Subcutaneous abdominal adipose tissue (tissue), 5 donors: Measurements from ENCODE around the gene HIKESHI.
"Not testable (repeated sequence)": the region's sequence is repeated elsewhere in the genome, so short reads cannot be mapped to it uniquely, and the experiment has no call there.

Experiments
- H3K27ac ChIP-seq: one replicate; pipeline ENCODE4 v1.7.0; 2013; ENCODE audit warnings: low read depth, mild to moderate bottlenecking, inconsistent platforms, low read length, moderate library complexity
- H3K27me3 ChIP-seq, 5 donors: one replicate each; pipeline ENCODE4 v1.7.0; 2013; ENCODE audit warnings: low read length in 5 of 5, inconsistent platforms in 1 of 5; ENCODE audit not compliant: control insufficient read depth in 5 of 5, insufficient read depth in 4 of 5
- H3K36me3 ChIP-seq, 5 donors: one replicate each; pipeline ENCODE4 v1.7.0; 2013; ENCODE audit warnings: low read length in 5 of 5; ENCODE audit not compliant: control insufficient read depth in 5 of 5, insufficient read depth in 5 of 5
- H3K4me1 ChIP-seq, 5 donors: one replicate each; pipeline ENCODE4 v1.7.0; 2013; ENCODE audit warnings: low read length in 5 of 5, mild to moderate bottlenecking in 3 of 5, moderate library complexity in 1 of 5; ENCODE audit not compliant: control insufficient read depth in 5 of 5, insufficient read depth in 5 of 5
- H3K4me3 ChIP-seq, 5 donors: one replicate each; pipeline ENCODE4 v1.7.0; 2013; ENCODE audit warnings: low read length in 5 of 5, low read depth in 1 of 5
- H3K9ac ChIP-seq, 5 donors: one replicate each; pipeline ENCODE4 v1.7.0; 2013; ENCODE audit warnings: low read length in 5 of 5, mild to moderate bottlenecking in 4 of 5, moderate library complexity in 3 of 5
- H3K9me3 ChIP-seq, 5 donors: one replicate each; pipeline ENCODE4 v1.7.0; 2013; ENCODE audit warnings: low read length in 5 of 5; ENCODE audit not compliant: control insufficient read depth in 5 of 5
- donor health status: healthy.
- donor health status: healthy.
- donor health status: healthy.
- donor health status: healthy.
- donor health status: healthy.

The HIKESHI gene

GRCh38 chr11:86341382-86341781 lies 39.3 kb downstream of the HIKESHI start:
- H3K4me3 ChIP-seq: no peak overlapping the region
- H3K27me3 ChIP-seq: no peaks in the 10 kb centered on the region
- no peaks in the 10 kb centered on the region for H3K9me3 ChIP-seq
- no peaks in the 10 kb centered on the region for H3K4me1 ChIP-seq
- no peak overlapping the region for H3K27ac ChIP-seq
- H3K36me3 ChIP-seq: peaks cover 12 to 25% (median 24%) of the 10 kb centered on the region in 5 donors
- no peak overlapping the region for H3K9ac ChIP-seq

- no peak overlapping the region for H3K4me3 ChIP-seq
- H3K4me1 ChIP-seq: no peaks in the 10 kb centered on the region
- H3K27ac ChIP-seq: no peak overlapping the region
- no peaks in the 10 kb centered on the region for H3K9me3 ChIP-seq
- peaks cover 5 to 18% (median 16%) of the 10 kb centered on the region in 5 donors for H3K36me3 ChIP-seq
- H3K9ac ChIP-seq: no peak overlapping the region
- H3K27me3 ChIP-seq: no peaks in the 10 kb centered on the region
Measured at GRCh38 chr11:86346513-86346912, 44.5 kb downstream of the HIKESHI start.

- H3K36me3 ChIP-seq: no peaks in the 10 kb centered on the region
- H3K27me3 ChIP-seq: no peaks in the 10 kb centered on the region
- H3K4me1 ChIP-seq: no peaks in the 10 kb centered on the region
- no peak overlapping the region for H3K4me3 ChIP-seq
- H3K9ac ChIP-seq: no peak overlapping the region
- no peaks in the 10 kb centered on the region for H3K9me3 ChIP-seq
- H3K27ac ChIP-seq: no peak overlapping the region
Measured at GRCh38 chr11:86355256-86355655, 53.2 kb downstream of the HIKESHI start.

GRCh38 chr11:86357412-86357811 lies 55.4 kb downstream of the HIKESHI start:
- H3K9ac ChIP-seq, H3K36me3 ChIP-seq, H3K27me3 ChIP-seq, H3K9me3 ChIP-seq, H3K4me3 ChIP-seq, H3K27ac ChIP-seq, H3K4me1 ChIP-seq: not testable (repeated sequence)

GRCh38 chr11:86358720-86359119 lies 56.7 kb downstream of the HIKESHI start:
- no peak overlapping the region for H3K4me3 ChIP-seq
- H3K27me3 ChIP-seq: no peaks in the 10 kb centered on the region
- H3K27ac ChIP-seq: no peak overlapping the region
- no peak overlapping the region for H3K9ac ChIP-seq
- no peaks in the 10 kb centered on the region for H3K36me3 ChIP-seq
- H3K4me1 ChIP-seq: no peaks in the 10 kb centered on the region
- H3K9me3 ChIP-seq: no peaks in the 10 kb centered on the region

GRCh38 chr11:86360775-86361395 lies 58.8 kb downstream of the HIKESHI start:
- Histone ChIP-seq H3K36me3 (no peaks in the 10 kb centered on the region), H3K27me3 (no peaks in the 10 kb centered on the region), H3K4me3 (no peak overlapping the region), H3K4me1 (no peaks in the 10 kb centered on the region), H3K9me3 (no peaks in the 10 kb centered on the region), H3K9ac (no peak overlapping the region), H3K27ac (no peak overlapping the region)

GRCh38 chr11:86363424-86363823 lies 61.4 kb downstream of the HIKESHI start:
- Histone ChIP-seq H3K4me3 (no peak overlapping the region), H3K36me3 (no peaks in the 10 kb centered on the region), H3K27ac (no peak overlapping the region), H3K4me1 (no peaks in the 10 kb centered on the region), H3K27me3 (no peaks in the 10 kb centered on the region), H3K9ac (no peak overlapping the region), H3K9me3 (no peaks in the 10 kb centered on the region)

- H3K27me3 ChIP-seq: no peaks in the 10 kb centered on the region
- H3K9ac ChIP-seq: no peak overlapping the region
- no peaks in the 10 kb centered on the region for H3K4me1 ChIP-seq
- no peaks in the 10 kb centered on the region for H3K9me3 ChIP-seq
- H3K4me3 ChIP-seq: no peak overlapping the region
- no peak overlapping the region for H3K27ac ChIP-seq
- H3K36me3 ChIP-seq: no peaks in the 10 kb centered on the region
Measured at GRCh38 chr11:86365546-86365945, 63.5 kb downstream of the HIKESHI start.

- no peak overlapping the region for H3K27ac ChIP-seq
- no peaks in the 10 kb centered on the region for H3K36me3 ChIP-seq
- H3K27me3 ChIP-seq: no peaks in the 10 kb centered on the region
- H3K9me3 ChIP-seq: peaks cover 0 to 4% (median 0%) of the 10 kb centered on the region in 5 donors
- peaks cover 0 to 7% (median 5%) of the 10 kb centered on the region in 5 donors for H3K4me1 ChIP-seq
- no peak overlapping the region for H3K4me3 ChIP-seq
- H3K9ac ChIP-seq: no peak overlapping the region
Measured at GRCh38 chr11:86369668-86370067, 67.6 kb downstream of the HIKESHI start.

GRCh38 chr11:86370171-86370570 lies 68.1 kb downstream of the HIKESHI start:
- Histone ChIP-seq H3K9me3 (peaks cover 0 to 4% (median 0%) of the 10 kb centered on the region in 5 donors), H3K4me3 (no peak overlapping the region), H3K4me1 (peaks cover 0 to 8% (median 7%) of the 10 kb centered on the region in 5 donors), H3K27me3 (no peaks in the 10 kb centered on the region), H3K36me3 (no peaks in the 10 kb centered on the region), H3K27ac (no peak overlapping the region), H3K9ac (no peak overlapping the region)
